ENCODE measurements around the gene NLRP8. TPM values are rescaled to one million over a fixed set of nuclear protein-coding genes. Genes with fewer than 3 reads are reported as not detected.

NLRP8 gene
- not detected for total RNA-seq

DNA sequence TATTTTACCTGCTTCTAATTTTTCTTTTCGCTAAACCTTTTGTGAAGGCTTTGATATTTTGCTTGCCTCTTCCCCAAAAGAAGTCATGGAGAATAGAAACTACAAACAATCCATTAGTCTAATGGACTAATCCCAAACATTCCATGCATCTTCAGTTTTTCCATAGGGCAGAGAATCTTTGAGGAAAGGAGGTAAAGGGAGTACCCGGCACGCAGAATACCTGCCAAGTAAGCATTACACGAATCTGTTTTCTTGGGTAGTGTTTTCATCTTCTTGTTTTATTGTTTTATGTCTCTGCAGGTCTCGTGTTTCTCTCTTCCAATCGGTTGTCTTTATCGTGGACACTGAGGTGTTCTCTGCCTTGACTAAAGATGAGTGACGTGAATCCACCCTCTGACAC lies at the start of gene NLRP8:
Gene NLRP8 (plus strand): TSS at position 301 of the 400 bp plus-strand sequence.
- no peaks in the 10 kb centered on the region for H3K4me1 ChIP-seq
- no peak within 1 kb of the TSS for H3K4me3 ChIP-seq
- H3K36me3 ChIP-seq = no peaks in the 10 kb centered on the region
- ATAC-seq (ENCODE audit: low FRiP score in 2 of 2) (no peak), DNase-seq (no peak)
- no peak for TF ChIP-seq POLR2A (IDR thresholded peaks at IDR 0.05)
- TF ChIP-seq, protein P1, sequence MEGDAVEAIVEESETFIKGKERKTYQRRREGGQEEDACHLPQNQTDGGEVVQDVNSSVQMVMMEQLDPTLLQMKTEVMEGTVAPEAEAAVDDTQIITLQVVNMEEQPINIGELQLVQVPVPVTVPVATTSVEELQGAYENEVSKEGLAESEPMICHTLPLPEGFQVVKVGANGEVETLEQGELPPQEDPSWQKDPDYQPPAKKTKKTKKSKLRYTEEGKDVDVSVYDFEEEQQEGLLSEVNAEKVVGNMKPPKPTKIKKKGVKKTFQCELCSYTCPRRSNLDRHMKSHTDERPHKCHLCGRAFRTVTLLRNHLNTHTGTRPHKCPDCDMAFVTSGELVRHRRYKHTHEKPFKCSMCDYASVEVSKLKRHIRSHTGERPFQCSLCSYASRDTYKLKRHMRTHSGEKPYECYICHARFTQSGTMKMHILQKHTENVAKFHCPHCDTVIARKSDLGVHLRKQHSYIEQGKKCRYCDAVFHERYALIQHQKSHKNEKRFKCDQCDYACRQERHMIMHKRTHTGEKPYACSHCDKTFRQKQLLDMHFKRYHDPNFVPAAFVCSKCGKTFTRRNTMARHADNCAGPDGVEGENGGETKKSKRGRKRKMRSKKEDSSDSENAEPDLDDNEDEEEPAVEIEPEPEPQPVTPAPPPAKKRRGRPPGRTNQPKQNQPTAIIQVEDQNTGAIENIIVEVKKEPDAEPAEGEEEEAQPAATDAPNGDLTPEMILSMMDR (IDR thresholded peaks at IDR 0.05) = no peak
- TF ChIP-seq EP300 (IDR thresholded peaks at IDR 0.05) = no peak
- no peak for TF ChIP-seq POLR2AphosphoS5 (IDR thresholded peaks at IDR 0.05)
- H3K27me3 ChIP-seq = no peaks in the 10 kb centered on the region
- no peak within 1 kb of the TSS for H3K27ac ChIP-seq
- H3K9me3 ChIP-seq = no peaks in the 10 kb centered on the region
- 80 to 84% methylated on average over 8 of the region's 8 CpGs for WGBS, 2 donors

GRCh38 chr19:55898911-55899310 lies 48.7 kb upstream of the NLRP8 start:
- Histone ChIP-seq H3K4me1 (no peaks in the 10 kb centered on the region), H3K4me3 (no peak overlapping the region), H3K27me3 (no peaks in the 10 kb centered on the region), H3K9me3 (no peaks in the 10 kb centered on the region), H3K36me3 (no peaks in the 10 kb centered on the region), H3K27ac (no peak overlapping the region)
- DNase-seq (no peak), ATAC-seq (ENCODE audit: low FRiP score in 2 of 2) (no peak)
- no peak for TF ChIP-seq POLR2A (IDR thresholded peaks at IDR 0.05)
- no peak for TF ChIP-seq POLR2AphosphoS5 (IDR thresholded peaks at IDR 0.05)
- TF ChIP-seq, protein P1 (IDR thresholded peaks at IDR 0.05) = no peak
- TF ChIP-seq EP300 (IDR thresholded peaks at IDR 0.05) = no peak
- 79 to 82% methylated on average over 10 to 12 of the region's 12 CpGs for WGBS, 2 donors

DNA sequence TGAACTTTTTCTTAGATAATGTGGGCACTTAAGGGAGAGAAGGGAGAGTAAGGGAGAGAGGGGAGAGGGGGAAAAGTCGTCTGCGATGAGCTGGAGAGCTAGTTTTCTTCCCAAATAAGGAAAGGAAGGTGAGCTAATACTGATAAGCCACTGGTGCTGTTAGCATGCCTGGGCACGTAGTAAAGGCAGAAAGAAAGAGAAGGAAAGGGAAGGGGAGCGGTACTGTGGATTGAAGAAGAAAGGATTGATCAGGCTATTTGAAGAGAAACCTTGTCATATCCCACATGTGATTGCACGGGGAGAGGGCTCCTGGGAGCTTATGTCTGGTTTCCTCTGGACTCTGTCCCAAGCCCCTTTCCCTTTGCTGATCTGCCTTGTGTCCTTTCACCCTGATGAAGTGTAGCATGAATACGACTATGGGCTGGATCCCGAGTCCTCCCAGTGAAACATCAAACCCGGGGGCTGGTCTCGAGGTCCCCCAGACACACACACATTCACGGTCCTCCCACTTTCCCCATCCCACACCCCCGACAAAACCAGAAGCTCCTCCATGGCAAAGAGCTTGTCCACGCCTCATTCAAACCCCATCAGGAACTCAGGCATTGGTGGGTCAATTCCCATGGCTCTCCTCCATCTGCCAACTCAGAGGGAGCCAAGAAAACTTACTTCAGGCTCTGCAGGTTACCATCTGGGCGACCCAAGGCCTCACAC lies 46.1 kb upstream of the NLRP8 start:
- ATAC-seq (ENCODE audit: low FRiP score in 2 of 2) = no peak

GRCh38 chr19:55902080-55902751 lies 45.4 kb upstream of the NLRP8 start:
- Histone ChIP-seq H3K36me3 (no peaks in the 10 kb centered on the region), H3K4me1 (no peaks in the 10 kb centered on the region), H3K27me3 (no peaks in the 10 kb centered on the region), H3K4me3 (no peak overlapping the region), H3K9me3 (no peaks in the 10 kb centered on the region), H3K27ac (no peak overlapping the region)
- TF ChIP-seq POLR2A (IDR thresholded peaks at IDR 0.05) (no peak), POLR2AphosphoS5 (IDR thresholded peaks at IDR 0.05) (no peak), EP300 (IDR thresholded peaks at IDR 0.05) (no peak)
- TF ChIP-seq, protein P1 (IDR thresholded peaks at IDR 0.05) = no peak
- no peak for DNase-seq
- no peak for ATAC-seq (ENCODE audit: low FRiP score in 2 of 2)
- WGBS, 2 donors = 70 to 75% methylated on average over 8 of the region's 9 CpGs

More for the DNA sequence above, 46.1 kb upstream of the NLRP8 start:
- H3K4me3 ChIP-seq = no peak overlapping the region
- 78% methylated on average over 13 of the region's 13 CpGs for WGBS, 2 donors
- TF ChIP-seq EP300 (IDR thresholded peaks at IDR 0.05) = no peak
- no peak for TF ChIP-seq POLR2AphosphoS5 (IDR thresholded peaks at IDR 0.05)
- no peak for TF ChIP-seq POLR2A (IDR thresholded peaks at IDR 0.05)
- TF ChIP-seq, protein P1 (IDR thresholded peaks at IDR 0.05) = no peak
- H3K9me3 ChIP-seq = no peaks in the 10 kb centered on the region
- H3K4me1 ChIP-seq = no peaks in the 10 kb centered on the region
- H3K27me3 ChIP-seq = no peaks in the 10 kb centered on the region
- no peak for DNase-seq
- H3K27ac ChIP-seq = no peak overlapping the region
- H3K36me3 ChIP-seq = no peaks in the 10 kb centered on the region
